Measurements from ENCODE around the gene RPRML.
"Not testable (repeated sequence)": the region's sequence is repeated elsewhere in the genome, so short reads cannot be mapped to it uniquely, and the experiment has no call there.

RPRML gene

DNA sequence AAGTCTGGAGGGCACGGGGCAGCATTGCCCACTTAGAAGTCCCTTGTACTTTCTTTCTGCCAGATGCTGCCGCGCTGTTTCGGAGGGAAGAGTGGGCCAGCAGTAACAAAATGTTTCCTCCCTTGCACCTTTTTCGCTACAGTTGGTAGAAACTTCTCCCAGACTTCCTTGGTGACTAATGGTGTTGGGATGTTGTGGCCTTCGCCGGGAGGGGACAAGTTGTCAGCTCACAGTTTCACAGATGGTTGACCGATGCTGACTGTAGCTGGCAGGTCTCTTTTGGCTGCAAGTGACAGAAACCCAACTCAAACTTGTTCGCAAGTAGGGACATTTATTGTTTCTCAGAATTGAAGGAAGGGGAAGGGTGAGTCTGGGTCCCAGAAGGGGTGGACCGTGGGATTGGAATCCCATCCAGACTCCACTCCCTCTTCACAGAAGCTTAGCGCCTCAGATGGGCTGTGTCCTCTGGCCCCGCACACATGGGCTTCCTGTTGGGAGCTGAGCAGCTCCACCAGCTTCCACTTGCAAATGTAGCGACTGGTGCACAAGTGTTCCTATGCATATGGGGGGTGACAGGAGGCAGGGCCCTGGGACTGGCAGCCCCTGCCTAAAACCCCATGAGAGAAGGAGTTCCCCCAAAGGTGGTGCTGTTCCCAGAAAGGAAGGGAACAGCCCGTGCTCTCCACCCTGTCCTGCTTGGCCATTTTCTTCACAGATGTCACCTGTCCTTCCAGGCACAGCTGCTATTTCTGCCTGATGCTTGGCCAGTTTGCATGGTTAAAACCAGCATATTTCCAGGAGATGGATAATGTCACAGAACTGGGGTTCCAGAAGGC is 30.9 kb upstream of the RPRML start:
- Histone ChIP-seq H3K36me3 (replicated peaks in 1 of 2; ENCODE audit: control insufficient read depth in 2 of 2, insufficient read depth in 2 of 2, low read length in 2 of 2) (no peaks in the 10 kb centered on the region), H3K4me3 (ENCODE audit: low read length in 2 of 2) (no peak overlapping the region), H3K9ac (ENCODE audit: low read depth, low read length, poor library complexity) (no peak overlapping the region), H4K8ac (ENCODE audit: low read depth, low read length) (no peak overlapping the region), H3K79me1 (ENCODE audit: low read depth, low read length) (no peaks in the 10 kb centered on the region), H3K14ac (ENCODE audit: low read length) (no peak overlapping the region), H3K23ac (ENCODE audit: low read depth, low read length, poor library complexity) (no peak overlapping the region), H3K4me1 (ENCODE audit: control insufficient read depth in 2 of 2, insufficient read depth in 1 of 2, low read depth in 1 of 2, low read length in 2 of 2) (peaks cover 0 to 4% of the 10 kb centered on the region in 2 donors), H2BK12ac (ENCODE audit: low read length) (no peak overlapping the region), H2AK5ac (ENCODE audit: low read depth, low read length) (no peak overlapping the region), H3K27ac (replicated peaks; ENCODE audit: low read length) (no peak overlapping the region), H2BK15ac (ENCODE audit: low read length) (no peak overlapping the region), H3K4me2 (ENCODE audit: insufficient read depth, low read length, poor library complexity, severe bottlenecking) (no peak overlapping the region), H2AFZ (ENCODE audit: low read length) (no peak overlapping the region), H2BK120ac (ENCODE audit: low read depth, low read length) (no peak overlapping the region), H3K27me3 (ENCODE audit: control insufficient read depth in 3 of 3, insufficient read depth in 3 of 3, low read depth in 1 of 3, low read length in 3 of 3) (no peaks in the 10 kb centered on the region), H2BK5ac (ENCODE audit: low read length) (no peak overlapping the region), H3K18ac (ENCODE audit: low read length) (no peak overlapping the region), H3K4ac (ENCODE audit: low read length) (no peak overlapping the region), H4K91ac (ENCODE audit: low read depth, low read length, poor library complexity) (no peak overlapping the region), H3K9me3 (replicated peaks in 1 of 2; ENCODE audit: control insufficient read depth in 2 of 2, insufficient read depth in 1 of 2, low read depth in 1 of 2, low read length in 2 of 2) (no peaks in the 10 kb centered on the region)
- no CpG with 5 or more reads among the region's 14 CpGs for WGBS, 2 donors (ENCODE audit: extremely low coverage in 2 of 2, insufficient read length in 2 of 2, insufficient replicate concordance in 1 of 2)
- no peak for DNase-seq (ENCODE audit: low spot score)

DNA sequence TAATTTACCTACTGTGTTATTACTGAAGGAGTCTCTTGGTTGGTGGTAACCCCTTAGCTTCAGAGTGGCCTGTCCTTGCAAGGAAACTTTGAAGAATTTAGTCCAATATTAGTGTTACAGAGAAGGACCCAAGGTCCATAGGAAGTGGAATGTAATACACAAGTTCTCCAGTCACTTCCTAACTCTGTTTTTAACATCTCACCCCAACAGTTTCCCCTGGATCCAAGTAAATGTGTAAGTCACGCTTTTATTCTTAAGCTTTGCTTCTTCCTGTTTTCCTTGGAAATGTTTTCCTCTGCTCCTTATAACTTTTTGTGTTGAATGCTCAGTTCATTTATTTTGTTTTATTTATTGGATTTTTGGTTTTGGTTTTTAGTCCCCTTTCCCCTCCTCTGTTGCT is 25.9 kb upstream of the RPRML start:
- Histone ChIP-seq H3K36me3 (replicated peaks in 1 of 2; ENCODE audit: control insufficient read depth in 2 of 2, insufficient read depth in 2 of 2, low read length in 2 of 2) (no peaks in the 10 kb centered on the region), H4K8ac (ENCODE audit: low read depth, low read length) (no peak overlapping the region), H3K4me1 (ENCODE audit: control insufficient read depth in 2 of 2, insufficient read depth in 1 of 2, low read depth in 1 of 2, low read length in 2 of 2) (peaks cover 0 to 4% of the 10 kb centered on the region in 2 donors), H2BK15ac (ENCODE audit: low read length) (no peak overlapping the region), H3K27me3 (ENCODE audit: control insufficient read depth in 3 of 3, insufficient read depth in 3 of 3, low read depth in 1 of 3, low read length in 3 of 3) (no peaks in the 10 kb centered on the region), H4K91ac (ENCODE audit: low read depth, low read length, poor library complexity) (no peak overlapping the region), H3K4ac (ENCODE audit: low read length) (no peak overlapping the region), H2AFZ (ENCODE audit: low read length) (peak overlapping the region; percentile 54), H3K27ac (replicated peaks; ENCODE audit: low read length) (no peak overlapping the region), H3K23ac (ENCODE audit: low read depth, low read length, poor library complexity) (no peak overlapping the region), H3K4me3 (ENCODE audit: low read length in 2 of 2) (no peak overlapping the region), H3K9me3 (replicated peaks in 1 of 2; ENCODE audit: control insufficient read depth in 2 of 2, insufficient read depth in 1 of 2, low read depth in 1 of 2, low read length in 2 of 2) (no peaks in the 10 kb centered on the region), H3K9ac (ENCODE audit: low read depth, low read length, poor library complexity) (no peak overlapping the region), H3K79me1 (ENCODE audit: low read depth, low read length) (no peaks in the 10 kb centered on the region), H2BK5ac (ENCODE audit: low read length) (no peak overlapping the region), H2BK120ac (ENCODE audit: low read depth, low read length) (no peak overlapping the region), H2BK12ac (ENCODE audit: low read length) (no peak overlapping the region), H3K18ac (ENCODE audit: low read length) (no peak overlapping the region), H2AK5ac (ENCODE audit: low read depth, low read length) (no peak overlapping the region), H3K14ac (ENCODE audit: low read length) (no peak overlapping the region), H3K4me2 (ENCODE audit: insufficient read depth, low read length, poor library complexity, severe bottlenecking) (no peak overlapping the region)
- DNase-seq (ENCODE audit: low spot score), result no peak
- no CpG with 5 or more reads among the region's 1 CpG for WGBS, 2 donors (ENCODE audit: extremely low coverage in 2 of 2, insufficient read length in 2 of 2, insufficient replicate concordance in 1 of 2)

DNA sequence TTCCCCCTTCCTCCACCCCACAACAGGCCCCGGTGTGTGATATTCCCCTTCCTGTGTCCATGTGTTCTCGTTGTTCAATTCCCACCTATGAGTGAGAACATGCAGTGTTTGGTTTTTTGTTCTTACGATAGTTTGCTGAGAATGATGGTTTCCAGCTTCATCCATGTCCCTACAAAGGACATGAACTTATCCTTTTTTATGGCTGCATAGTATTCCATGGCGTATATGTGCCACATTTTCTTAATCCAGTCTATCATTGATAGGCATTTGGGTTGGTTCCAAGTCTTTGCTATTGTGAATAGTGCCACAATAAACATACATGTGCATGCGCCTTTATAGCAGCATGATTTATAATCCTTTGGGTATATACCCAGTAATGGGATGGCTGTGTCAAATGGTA is 24.8 kb upstream of the RPRML start:
- H3K4me1 ChIP-seq (ENCODE audit: control insufficient read depth in 2 of 2, insufficient read depth in 1 of 2, low read depth in 1 of 2, low read length in 2 of 2); H3K4me3 ChIP-seq (ENCODE audit: low read length in 2 of 2); H3K9me3 ChIP-seq (replicated peaks in 1 of 2; ENCODE audit: control insufficient read depth in 2 of 2, insufficient read depth in 1 of 2, low read depth in 1 of 2, low read length in 2 of 2); H2AK5ac ChIP-seq (ENCODE audit: low read depth, low read length); H4K8ac ChIP-seq (ENCODE audit: low read depth, low read length); H2BK12ac ChIP-seq (ENCODE audit: low read length); H2BK15ac ChIP-seq (ENCODE audit: low read length); H3K79me1 ChIP-seq (ENCODE audit: low read depth, low read length); H3K18ac ChIP-seq (ENCODE audit: low read length); H3K27ac ChIP-seq (replicated peaks; ENCODE audit: low read length); H3K27me3 ChIP-seq (ENCODE audit: control insufficient read depth in 3 of 3, insufficient read depth in 3 of 3, low read depth in 1 of 3, low read length in 3 of 3); H3K4me2 ChIP-seq (ENCODE audit: insufficient read depth, low read length, poor library complexity, severe bottlenecking); DNase-seq (ENCODE audit: low spot score); H4K91ac ChIP-seq (ENCODE audit: low read depth, low read length, poor library complexity); H2AFZ ChIP-seq (ENCODE audit: low read length); H3K36me3 ChIP-seq (replicated peaks in 1 of 2; ENCODE audit: control insufficient read depth in 2 of 2, insufficient read depth in 2 of 2, low read length in 2 of 2); H2BK120ac ChIP-seq (ENCODE audit: low read depth, low read length); H3K9ac ChIP-seq (ENCODE audit: low read depth, low read length, poor library complexity); H3K23ac ChIP-seq (ENCODE audit: low read depth, low read length, poor library complexity); H3K4ac ChIP-seq (ENCODE audit: low read length); H3K14ac ChIP-seq (ENCODE audit: low read length); H2BK5ac ChIP-seq (ENCODE audit: low read length): not testable (repeated sequence)
- no CpG with 5 or more reads among the region's 5 CpGs for WGBS, 2 donors (ENCODE audit: extremely low coverage in 2 of 2, insufficient read length in 2 of 2, insufficient replicate concordance in 1 of 2)

- Histone ChIP-seq H3K23ac (ENCODE audit: low read depth, low read length, poor library complexity) (no peak overlapping the region), H3K18ac (ENCODE audit: low read length) (no peak overlapping the region), H3K36me3 (replicated peaks in 1 of 2; ENCODE audit: control insufficient read depth in 2 of 2, insufficient read depth in 2 of 2, low read length in 2 of 2) (no peaks in the 10 kb centered on the region), H2AK5ac (ENCODE audit: low read depth, low read length) (no peak overlapping the region), H2BK12ac (ENCODE audit: low read length) (peak overlapping the region; percentile 89), H3K4me1 (ENCODE audit: control insufficient read depth in 2 of 2, insufficient read depth in 1 of 2, low read depth in 1 of 2, low read length in 2 of 2) (peaks cover 0 to 2% of the 10 kb centered on the region in 2 donors), H3K4me3 (ENCODE audit: low read length in 2 of 2) (no peak overlapping the region), H3K9me3 (replicated peaks in 1 of 2; ENCODE audit: control insufficient read depth in 2 of 2, insufficient read depth in 1 of 2, low read depth in 1 of 2, low read length in 2 of 2) (no peaks in the 10 kb centered on the region), H3K27ac (replicated peaks; ENCODE audit: low read length) (no peak overlapping the region), H3K27me3 (ENCODE audit: control insufficient read depth in 3 of 3, insufficient read depth in 3 of 3, low read depth in 1 of 3, low read length in 3 of 3) (no peaks in the 10 kb centered on the region), H3K79me1 (ENCODE audit: low read depth, low read length) (no peaks in the 10 kb centered on the region), H2BK120ac (ENCODE audit: low read depth, low read length) (no peak overlapping the region), H2AFZ (ENCODE audit: low read length) (no peak overlapping the region), H3K4ac (ENCODE audit: low read length) (no peak overlapping the region), H3K4me2 (ENCODE audit: insufficient read depth, low read length, poor library complexity, severe bottlenecking) (no peak overlapping the region), H2BK15ac (ENCODE audit: low read length) (no peak overlapping the region), H3K9ac (ENCODE audit: low read depth, low read length, poor library complexity) (no peak overlapping the region), H3K14ac (ENCODE audit: low read length) (no peak overlapping the region), H4K8ac (ENCODE audit: low read depth, low read length) (no peak overlapping the region), H4K91ac (ENCODE audit: low read depth, low read length, poor library complexity) (no peak overlapping the region), H2BK5ac (ENCODE audit: low read length) (no peak overlapping the region)
- WGBS, 2 donors (ENCODE audit: extremely low coverage in 2 of 2, insufficient read length in 2 of 2, insufficient replicate concordance in 1 of 2), result no CpG with 5 or more reads among the region's 4 CpGs
- no peak for DNase-seq (ENCODE audit: low spot score)
Observed at GRCh38 chr17:46995841-46996571, 17.0 kb upstream of the RPRML start.
